K562 (cell line): ENCODE measurements around the gene DBNL. TPM values are rescaled to one million over a fixed set of nuclear protein-coding genes. Genes with fewer than 3 reads are reported as not detected.

ENCODE experiments used
- ASH1L ChIP-seq: fragments of 450-650 bp; IDR thresholded peaks from 2 replicates; pipeline ENCODE4 v1.6.1; 2018; ENCODE audit warnings: borderline replicate concordance, mild to moderate bottlenecking, low read depth; ENCODE audit not compliant: partially characterized antibody
- CBX2 ChIP-seq: fragments of 200-600 bp; sonication (generic); IDR thresholded peaks from one replicate; pipeline ENCODE4 v1.6.1; 2012; ENCODE audit warnings: mild to moderate bottlenecking, low read length, inconsistent platforms; ENCODE audit not compliant: insufficient read depth, poor library complexity, severe bottlenecking
- CGGBP1 ChIP-seq: fragments of 250-450 bp; sonication (Bioruptor Pico); IDR thresholded peaks from 2 replicates; pipeline ENCODE4 v1.9.0; 2021; ENCODE audit warnings: mild to moderate bottlenecking
- CREBBP ChIP-seq: IDR thresholded peaks from one replicate; pipeline ENCODE4 v1.6.1; 2012; ENCODE audit warnings: low read depth, mild to moderate bottlenecking, control low read depth, inconsistent platforms, low read length
- KLF1 ChIP-seq: fragments of 450-650 bp; IDR thresholded peaks from 2 replicates; pipeline ENCODE4 v1.6.1; 2016; ENCODE audit warnings: missing genetic modification characterization, missing compliant biosample characterization
- MIER1 ChIP-seq: fragments of 450-650 bp; IDR thresholded peaks from 2 replicates; pipeline ENCODE4 v1.6.1; 2016; ENCODE audit warnings: antibody characterized with exemption, mild to moderate bottlenecking, low read depth
- MYBL2 ChIP-seq, 2 experiments: fragments of 450-650 bp in 1 of 2; sonication (generic) in 1 of 2; formaldehyde crosslinking in 1 of 2; IDR thresholded peaks; 2 replicates each; pipeline versions ENCODE4 v1.6.1 to v1.8.1; 2017 to 2022; ENCODE audit warnings: borderline replicate concordance in 1 of 2, inconsistent platforms in 1 of 2, low read depth in 1 of 2, mild to moderate bottlenecking in 1 of 2, missing genetic modification reagents in 1 of 2, moderate library complexity in 1 of 2
- PHB2 ChIP-seq: fragments of 450-650 bp; IDR thresholded peaks from 2 replicates; pipeline ENCODE4 v1.6.1; 2017; ENCODE audit warnings: low read depth
- PTTG1 ChIP-seq: fragments of 450-650 bp; IDR thresholded peaks from 2 replicates; pipeline ENCODE4 v1.6.1; 2016; ENCODE audit warnings: low read depth, mild to moderate bottlenecking, missing genetic modification characterization, missing compliant biosample characterization
- UBTF ChIP-seq, 2 experiments: IDR thresholded peaks; 2 replicates each; pipeline ENCODE4 v1.6.1; 2012; ENCODE audit warnings: improper control_type of control experiment in 2 of 2, low read depth in 2 of 2, low read length in 2 of 2, borderline replicate concordance in 1 of 2
- ZBED1 ChIP-seq: IDR thresholded peaks from 2 replicates; pipeline ENCODE4 v1.6.1; 2014
- ZBTB11 ChIP-seq, 3 experiments: fragments of 200-800 bp in 1 of 3; fragments of 250-450 bp in 1 of 3; fragments of 450-650 bp in 1 of 3; sonication (Bioruptor Pico) in 1 of 3; sonication (Bioruptor generic) in 1 of 3; formaldehyde crosslinking in 1 of 3; IDR thresholded peaks; 2 replicates each; pipeline versions ENCODE4 v1.6.1 to v1.8.0; 2016 to 2022; ENCODE audit warnings: mild to moderate bottlenecking in 2 of 3, missing genetic modification characterization in 2 of 3, missing compliant biosample characterization in 1 of 3, moderate library complexity in 1 of 3
- ZFX ChIP-seq: sonication (generic); formaldehyde crosslinking; IDR thresholded peaks from 2 replicates; pipeline ENCODE4 v1.8.0; 2022; ENCODE audit warnings: mild to moderate bottlenecking, missing genetic modification reagents, moderate library complexity
- ZNF165 ChIP-seq: fragments of 250-450 bp; sonication (Bioruptor Pico); IDR thresholded peaks from 2 replicates; pipeline ENCODE4 v1.4.0; 2020; ENCODE audit warnings: borderline replicate concordance
- ZNF551 ChIP-seq: fragments of 250-450 bp; sonication (Bioruptor Pico); IDR thresholded peaks from 2 replicates; pipeline ENCODE4 v1.5.0; 2021; ENCODE audit warnings: mild to moderate bottlenecking, moderate library complexity
- ZNF644 ChIP-seq: fragments of 200-800 bp; sonication (Bioruptor generic); IDR thresholded peaks from 2 replicates; pipeline ENCODE4 v1.6.1; 2016; ENCODE audit warnings: low read depth, missing genetic modification characterization, missing compliant biosample characterization
- ZNF695 ChIP-seq: fragments of 450-650 bp; formaldehyde crosslinking; IDR thresholded peaks from 2 replicates; pipeline ENCODE4 v1.4.0; 2020; ENCODE audit warnings: mild to moderate bottlenecking, moderate library complexity
- polyA plus RNA-seq, 8 experiments: library from polyadenylated mRNA; depleted of rRNA in 4 of 8; stranded (reverse) in 5 of 8; unstranded in 3 of 8; fragments of >200 nt; fragmentation: Nextera tagmentation in 2 of 8; fragmentation: Illumina TruSeq in 1 of 8; extraction: Ambion mirVana in 2 of 8; extraction: Trizol in 1 of 8; gene quantifications; 2 replicates each; pipeline versions ENCODE4 v1.2.1 to v1.2.3, GENCODE V29; 2011 to 2014; ENCODE audit warnings: inconsistent platforms in 1 of 8, missing spikeins in 1 of 8
- total RNA-seq, 7 experiments: library from RNA; depleted of rRNA in 6 of 7; stranded (reverse); fragments of >200 nt in 6 of 7; fragmentation: Illumina TruSeq in 2 of 7; extraction: Trizol in 2 of 7; gene quantifications; 2 replicates each; pipeline versions ENCODE4 v1.2.1 to v1.2.3, GENCODE V29; 2011 to 2021; ENCODE audit warnings: low replicate concordance in 1 of 7
- TF ChIP-seq, protein P1 (sequence below): sonication (generic); formaldehyde crosslinking; IDR thresholded peaks from 2 replicates; pipeline ENCODE4 v1.8.1; 2023; ENCODE audit warnings: mild to moderate bottlenecking, missing genetic modification reagents, moderate library complexity

DBNL gene
- total and polyA plus RNA-seq, 9 of the 15 experiments (the other 6 are each of a cell fraction or from before 2014, with no cell fraction given): 1.9 to 65.1 (median 38.9) TPM

DNA sequence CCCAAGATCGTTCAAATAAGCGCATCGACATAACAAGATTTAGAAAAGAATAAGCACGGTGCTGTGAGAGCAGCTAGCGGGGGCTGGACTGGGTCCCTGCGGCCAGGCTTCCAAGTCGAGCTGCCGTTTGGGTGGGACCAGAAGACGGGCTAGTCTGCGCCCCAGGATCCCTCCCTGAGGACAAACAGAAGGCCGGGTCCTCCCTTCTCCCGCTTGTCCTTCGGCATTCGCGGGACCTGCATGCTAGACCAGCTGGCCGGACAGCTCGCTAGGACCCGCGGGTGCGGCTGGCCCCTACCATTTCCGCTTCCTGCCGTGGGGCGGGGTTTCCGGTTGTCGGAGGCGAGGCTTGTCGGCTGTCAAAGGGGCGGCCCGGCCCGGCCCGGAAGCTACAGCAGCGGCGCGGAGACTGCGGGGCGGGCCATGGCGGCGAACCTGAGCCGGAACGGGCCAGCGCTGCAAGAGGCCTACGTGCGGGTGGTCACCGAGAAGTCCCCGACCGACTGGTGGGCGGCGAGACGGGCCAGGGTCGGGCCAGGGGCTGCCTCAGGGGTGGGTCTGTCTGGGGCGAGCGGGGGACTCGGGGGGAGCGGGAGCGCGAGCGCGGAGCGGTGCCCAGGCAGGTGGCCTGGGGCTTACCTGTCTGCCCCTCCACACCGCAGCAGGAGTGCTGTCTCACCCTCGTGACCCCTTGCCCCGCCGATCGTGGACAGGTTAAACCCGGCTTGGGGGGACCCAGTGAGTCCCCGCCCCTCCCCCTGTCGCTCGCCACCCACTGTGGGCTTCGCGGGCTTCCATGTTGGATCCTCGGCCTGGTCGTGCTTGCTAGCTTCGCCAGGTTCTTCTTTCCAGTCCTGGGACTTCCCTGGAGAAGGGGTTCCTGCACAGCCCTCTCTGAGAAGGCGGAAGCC is at the start of gene DBNL (continued):
- TF ChIP-seq PTTG1 (no peak), ZNF551 (no peak), CGGBP1 (CRISPR knock-in tag) (no peak), UBTF (IDR thresholded peaks at IDR 0.05; ENCODE audit: borderline replicate concordance in 1 of 2, low read depth in 2 of 2, low read length in 2 of 2) (peak; percentile 82 to 94; a peak in 3 of 4 replicates), MIER1 (no peak), PHB2 (no peak), CREBBP (no peak), ZNF165 (CRISPR knock-in tag) (no peak), MYBL2 (IDR thresholded peaks at IDR 0.05; ENCODE audit: low read depth) (no peak), MYBL2 (CRISPR knock-in tag; IDR thresholded peaks at IDR 0.05; ENCODE audit: borderline replicate concordance) (no peak), KLF1 (tag) (0 out of 2 replicates have a peak, but pooled peaks have one; percentile 23), ZNF644 (tag) (no peak), CBX2 (no peak), ZBED1 (no peak), ZBTB11 (CRISPR knock-in tag; IDR thresholded peaks at IDR 0.05) (peak; percentile 75 to 97 (median 82); a peak in 5 of 6 replicates), ASH1L (no peak), ZNF695 (CRISPR knock-in tag) (no peak), ZFX (CRISPR knock-in tag) (peak; percentile 84)
- TF ChIP-seq, protein P1, sequence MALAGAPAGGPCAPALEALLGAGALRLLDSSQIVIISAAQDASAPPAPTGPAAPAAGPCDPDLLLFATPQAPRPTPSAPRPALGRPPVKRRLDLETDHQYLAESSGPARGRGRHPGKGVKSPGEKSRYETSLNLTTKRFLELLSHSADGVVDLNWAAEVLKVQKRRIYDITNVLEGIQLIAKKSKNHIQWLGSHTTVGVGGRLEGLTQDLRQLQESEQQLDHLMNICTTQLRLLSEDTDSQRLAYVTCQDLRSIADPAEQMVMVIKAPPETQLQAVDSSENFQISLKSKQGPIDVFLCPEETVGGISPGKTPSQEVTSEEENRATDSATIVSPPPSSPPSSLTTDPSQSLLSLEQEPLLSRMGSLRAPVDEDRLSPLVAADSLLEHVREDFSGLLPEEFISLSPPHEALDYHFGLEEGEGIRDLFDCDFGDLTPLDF (CRISPR knock-in tag): peak; percentile 27; the same call in 1 of the 2 replicates
